ENCODE results near the gene HEPACAM. TPM values are rescaled to one million over a fixed set of nuclear protein-coding genes. Genes with fewer than 3 reads are reported as not detected.

HEPACAM gene
- total RNA-seq, 2 experiments from 2014 or later, result not detected

GRCh38 chr11:124954590-124954955 is 18.7 kb upstream of the HEPACAM start:
- intact Hi-C loops (cut with micrococcal nuclease), result loop anchor here (1.0 to 10.0 kb wide), 12 partner anchors 34 to 933 kb away; partner anchors contain the start of genes EI24, HYLS1, SIAE and SPA17
- Mint-ChIP-seq H3K4me3 (no peak overlapping the region), H3K4me1 (ENCODE audit: low read depth) (peaks cover 2% of the 10 kb centered on the region), H3K36me3 (ENCODE audit: low read depth) (no peaks in the 10 kb centered on the region), H3K27ac (no peak overlapping the region), H3K9me3 (no peaks in the 10 kb centered on the region), H3K27me3 (ENCODE audit: low read depth) (no peaks in the 10 kb centered on the region)
- CTCF ChIA-PET, result interaction anchor here (1.1 to 2.6 kb wide), 3 partner anchors 18 to 187 kb away, joined by 4 to 8 read pairs (median 6); no protein-coding TSS in a partner anchor
- DNase-seq, result no peak

- H3K4me1 Mint-ChIP-seq (ENCODE audit: low read depth), result peaks cover 7% of the 10 kb centered on the region
- no peak within 1 kb of the TSS for H3K4me3 Mint-ChIP-seq
- intact Hi-C loops (cut with micrococcal nuclease), result loop anchor here (1.0 to 10.0 kb wide), 12 partner anchors 34 to 933 kb away; partner anchors contain the start of genes EI24, HYLS1, SIAE and SPA17
- H3K9me3 Mint-ChIP-seq, result peaks cover 2% of the 10 kb centered on the region
- no peaks in the 10 kb centered on the region for H3K36me3 Mint-ChIP-seq (ENCODE audit: low read depth)
- CTCF ChIA-PET, result interaction anchor here (0.6 to 2.6 kb wide), 7 partner anchors 17 to 621 kb away, joined by 3 to 8 read pairs (median 4); no protein-coding TSS in a partner anchor
- H3K27me3 Mint-ChIP-seq (ENCODE audit: low read depth), result no peaks in the 10 kb centered on the region
- DNase-seq, result peak; percentile 97
- no peak within 1 kb of the TSS for H3K27ac Mint-ChIP-seq
Observed at GRCh38 chr11:124953753-124954589, 18.1 kb upstream of the HEPACAM start, which contains the start of gene CCDC15. TSS of gene CCDC15 (plus strand) at chr11:124954202. CDS start at chr11:124954733, 531 bp downstream.

- DNase-seq, result no peak
- intact Hi-C loops (cut with micrococcal nuclease), result loop anchor here (5.0 to 10.0 kb wide), 5 partner anchors 154 to 936 kb away; partner anchors contain the start of genes EI24, HYLS1 and VWA5A
- no peaks in the 10 kb centered on the region for H3K27me3 Mint-ChIP-seq (ENCODE audit: low read depth)
- CTCF ChIA-PET, result no interaction called here
- H3K27ac Mint-ChIP-seq, result no peak overlapping the region
- H3K36me3 Mint-ChIP-seq (ENCODE audit: low read depth), result peaks cover 5% of the 10 kb centered on the region
- peaks cover 11% of the 10 kb centered on the region for H3K9me3 Mint-ChIP-seq
- peaks cover 9% of the 10 kb centered on the region for H3K4me1 Mint-ChIP-seq (ENCODE audit: low read depth)
- H3K4me3 Mint-ChIP-seq, result no peak overlapping the region
Observed at GRCh38 chr11:124951341-124951740, 15.5 kb upstream of the HEPACAM start.

- no peak overlapping the region for H3K4me3 Mint-ChIP-seq
- peak; percentile 20 for DNase-seq
- peaks cover 9% of the 10 kb centered on the region for H3K4me1 Mint-ChIP-seq (ENCODE audit: low read depth)
- H3K27me3 Mint-ChIP-seq (ENCODE audit: low read depth), result no peaks in the 10 kb centered on the region
- H3K9me3 Mint-ChIP-seq, result peaks cover 11% of the 10 kb centered on the region
- CTCF ChIA-PET, result interaction anchor here (0.6 to 1.4 kb wide), 3 partner anchors 25 to 365 kb away, joined by 3 read pairs; no protein-coding TSS in a partner anchor
- peaks cover 5% of the 10 kb centered on the region for H3K36me3 Mint-ChIP-seq (ENCODE audit: low read depth)
- peak overlapping the region; percentile 4 for H3K27ac Mint-ChIP-seq
- intact Hi-C loops (cut with micrococcal nuclease), result loop anchor here (5.0 to 10.0 kb wide), 5 partner anchors 153 to 937 kb away; partner anchors contain the start of genes EI24, HYLS1 and VWA5A
Observed at GRCh38 chr11:124950601-124951330, 14.9 kb upstream of the HEPACAM start.

GRCh38 chr11:124946735-124947141 is 10.9 kb upstream of the HEPACAM start:
- intact Hi-C loops (cut with micrococcal nuclease), result no loop called here
- Mint-ChIP-seq H3K27me3 (ENCODE audit: low read depth) (no peaks in the 10 kb centered on the region), H3K4me1 (ENCODE audit: low read depth) (peaks cover 24% of the 10 kb centered on the region), H3K9me3 (peaks cover 11% of the 10 kb centered on the region), H3K36me3 (ENCODE audit: low read depth) (peaks cover 5% of the 10 kb centered on the region), H3K27ac (no peak overlapping the region), H3K4me3 (no peak overlapping the region)
- CTCF ChIA-PET, result no interaction called here
- DNase-seq, result no peak

GRCh38 chr11:124945826-124946225 is 10.0 kb upstream of the HEPACAM start:
- Mint-ChIP-seq H3K4me1 (ENCODE audit: low read depth) (peaks cover 24% of the 10 kb centered on the region), H3K27ac (no peak overlapping the region), H3K9me3 (peaks cover 11% of the 10 kb centered on the region), H3K36me3 (ENCODE audit: low read depth) (peaks cover 5% of the 10 kb centered on the region), H3K4me3 (no peak overlapping the region), H3K27me3 (ENCODE audit: low read depth) (no peaks in the 10 kb centered on the region)
- CTCF ChIA-PET, result interaction anchor here (0.7 kb wide), 1 partner anchor 112 kb away, joined by 4 read pairs; no protein-coding TSS in a partner anchor
- intact Hi-C loops (cut with micrococcal nuclease), result no loop called here
- no peak for DNase-seq

- Mint-ChIP-seq H3K27me3 (ENCODE audit: low read depth) (no peaks in the 10 kb centered on the region), H3K4me3 (no peak overlapping the region), H3K27ac (no peak overlapping the region), H3K9me3 (peaks cover 11% of the 10 kb centered on the region), H3K36me3 (ENCODE audit: low read depth) (peaks cover 5% of the 10 kb centered on the region), H3K4me1 (ENCODE audit: low read depth) (peaks cover 22% of the 10 kb centered on the region)
- DNase-seq, result no peak
- CTCF ChIA-PET, result interaction anchor here (2.2 kb wide), 1 partner anchor 197 kb away, joined by 7 read pairs; no protein-coding TSS in a partner anchor
- intact Hi-C loops (cut with micrococcal nuclease), result no loop called here
Observed at GRCh38 chr11:124944565-124944964, 8.7 kb upstream of the HEPACAM start.

- no peak overlapping the region for H3K27ac Mint-ChIP-seq
Observed at GRCh38 chr11:124943741-124944140, 7.9 kb upstream of the HEPACAM start.

GRCh38 chr11:124943254-124943616 is 7.4 kb upstream of the HEPACAM start:
- CTCF ChIA-PET, result interaction anchor here (0.6 to 2.2 kb wide), 3 partner anchors 51 to 199 kb away, joined by 3 to 7 read pairs (median 4); no protein-coding TSS in a partner anchor
- intact Hi-C loops (cut with micrococcal nuclease), result no loop called here
- no peak overlapping the region for H3K4me3 Mint-ChIP-seq

More at GRCh38 chr11:124943741-124944140, 7.9 kb upstream of the HEPACAM start:
- no peak for DNase-seq
- Mint-ChIP-seq H3K9me3 (peaks cover 9% of the 10 kb centered on the region), H3K4me1 (ENCODE audit: low read depth) (peaks cover 18% of the 10 kb centered on the region), H3K27me3 (ENCODE audit: low read depth) (no peaks in the 10 kb centered on the region), H3K4me3 (no peak overlapping the region), H3K36me3 (ENCODE audit: low read depth) (peaks cover 5% of the 10 kb centered on the region)
- intact Hi-C loops (cut with micrococcal nuclease), result no loop called here
- CTCF ChIA-PET, result interaction anchor here (0.6 to 2.2 kb wide), 3 partner anchors 52 to 198 kb away, joined by 3 to 7 read pairs (median 4); no protein-coding TSS in a partner anchor

GRCh38 chr11:124942466-124943253 is 6.8 kb upstream of the HEPACAM start:
- intact Hi-C loops (cut with micrococcal nuclease), result no loop called here
- H3K36me3 Mint-ChIP-seq (ENCODE audit: low read depth), result no peaks in the 10 kb centered on the region
- CTCF ChIA-PET, result interaction anchor here (2.2 kb wide), 1 partner anchor 199 kb away, joined by 7 read pairs; no protein-coding TSS in a partner anchor

More at GRCh38 chr11:124943254-124943616, 7.4 kb upstream of the HEPACAM start:
- no peak for DNase-seq
- Mint-ChIP-seq H3K4me1 (ENCODE audit: low read depth) (peaks cover 16% of the 10 kb centered on the region), H3K36me3 (ENCODE audit: low read depth) (peaks cover 1% of the 10 kb centered on the region), H3K27ac (no peak overlapping the region), H3K9me3 (peaks cover 4% of the 10 kb centered on the region), H3K27me3 (ENCODE audit: low read depth) (no peaks in the 10 kb centered on the region)

GRCh38 chr11:124941703-124942102 is 5.9 kb upstream of the HEPACAM start:
- H3K4me3 Mint-ChIP-seq, result no peak overlapping the region
- H3K4me1 Mint-ChIP-seq (ENCODE audit: low read depth), result peaks cover 16% of the 10 kb centered on the region
- no peaks in the 10 kb centered on the region for H3K9me3 Mint-ChIP-seq
- intact Hi-C loops (cut with micrococcal nuclease), result no loop called here
- no peaks in the 10 kb centered on the region for H3K36me3 Mint-ChIP-seq (ENCODE audit: low read depth)
- no peaks in the 10 kb centered on the region for H3K27me3 Mint-ChIP-seq (ENCODE audit: low read depth)
- no peak overlapping the region for H3K27ac Mint-ChIP-seq
- DNase-seq, result no peak
- CTCF ChIA-PET, result no interaction called here

More at GRCh38 chr11:124942466-124943253, 6.8 kb upstream of the HEPACAM start:
- H3K9me3 Mint-ChIP-seq, result no peaks in the 10 kb centered on the region
- no peak overlapping the region for H3K27ac Mint-ChIP-seq
- H3K4me1 Mint-ChIP-seq (ENCODE audit: low read depth), result peaks cover 16% of the 10 kb centered on the region
- DNase-seq, result no peak
- no peak overlapping the region for H3K4me3 Mint-ChIP-seq
- H3K27me3 Mint-ChIP-seq (ENCODE audit: low read depth), result no peaks in the 10 kb centered on the region
